Erythroblast (primary cell): ENCODE measurements around the gene FN3KRP.

Experiments used
- GATA1 ChIP-seq: IDR thresholded peaks from 2 replicates; pipeline ENCODE4 v1.6.1; 2011; ENCODE audit warnings: low read depth, mild to moderate bottlenecking, control low read depth, low read length, moderate library complexity
- POLR2A ChIP-seq: IDR thresholded peaks from 2 replicates; pipeline ENCODE4 v1.6.1; 2011; ENCODE audit warnings: mild to moderate bottlenecking, low read length

- TF ChIP-seq POLR2A (no peak), GATA1 (no peak)
Observed at GRCh38 chr17:82726427-82726826, 9.9 kb downstream of the FN3KRP start.
